Loucy (cell line): ENCODE results near the gene ZNF280B.

Source experiments
- CTCF ChIP-seq: fragments of 200-600 bp; sonication (generic); conservative IDR thresholded peaks from 2 replicates; pipeline ENCODE4 v1.5.1; 2014; ENCODE audit warnings: mild to moderate bottlenecking, antibody characterized with exemption, low read length
- EZH2phosphoT487 ChIP-seq: fragments of 200-600 bp; IDR thresholded peaks from 2 replicates; pipeline ENCODE4 v1.6.1; 2018; ENCODE audit warnings: antibody characterized with exemption, mild to moderate bottlenecking, moderate library complexity, borderline replicate concordance

- TF ChIP-seq EZH2phosphoT487 (no peak), CTCF (no peak)
These were observed 58.2 kb downstream of the ZNF280B start for GRCh38 chr22:22450343-22450839.
